OCI-LY7 (cell line): Measurements from ENCODE around the gene KCNAB3. TPM values are rescaled to one million over a fixed set of nuclear protein-coding genes. Genes with fewer than 3 reads are reported as not detected.

Experiments
- BruUV-seq: library from RNA; stranded (reverse); fragments of 400-500 nt; replicated peaks from 2 replicates; lab custom pipeline; 2021; lab: Mats Ljungman, UMichigan
- CTCF ChIA-PET: fragments of 300-600 bp; sonication (Branson Sonifier 250); formaldehyde crosslinking; loops from one replicate; lab custom pipeline; 2022; ENCODE audit warnings: antibody characterized with exemption; ENCODE audit not compliant: unreplicated experiment; lab: Charles Lee
- POLR2A ChIA-PET: fragments of 300-600 bp; sonication (Branson Sonifier 250); formaldehyde crosslinking; loops from one replicate; lab custom pipeline; 2022; ENCODE audit warnings: antibody characterized with exemption; lab: Charles Lee
- DNase-seq: peaks from one replicate; pipeline ENCODE4 v3.0.0-alpha.2; 2015; ENCODE audit warnings: low spot score
- H2AFZ ChIP-seq: fragments of 200-600 bp; sonication (generic), shearing (Covaris generic); 2 replicates; pipeline ENCODE4 v1.6.1; 2014; ENCODE audit warnings: mild to moderate bottlenecking, antibody characterized with exemption, low read length, moderate library complexity
- H3K27ac ChIP-seq: fragments of 200-600 bp; sonication (generic); 2 replicates; pipeline ENCODE4 v1.5.1; 2014; ENCODE audit warnings: mixed run types, low read depth, mild to moderate bottlenecking, moderate library complexity, low read length, inconsistent platforms; ENCODE audit not compliant: poor library complexity, severe bottlenecking
- H3K36me3 ChIP-seq: fragments of 200-600 bp; sonication (generic); 2 replicates; pipeline ENCODE4 v1.6.1; 2014; ENCODE audit warnings: mild to moderate bottlenecking, antibody characterized with exemption, low read length, moderate library complexity, mixed read lengths; ENCODE audit not compliant: insufficient read depth
- H3K4me1 ChIP-seq: fragments of 200-600 bp; sonication (generic); 2 replicates; pipeline ENCODE4 v1.5.1; 2014; ENCODE audit warnings: mild to moderate bottlenecking, low read length; ENCODE audit not compliant: insufficient read depth, poor library complexity, severe bottlenecking
- H3K4me2 ChIP-seq: fragments of 200-600 bp; sonication (generic); 2 replicates; pipeline ENCODE4 v1.6.1; 2014; ENCODE audit warnings: mild to moderate bottlenecking, low read length
- H3K4me3 ChIP-seq: fragments of 200-600 bp; sonication (generic); 2 replicates; pipeline ENCODE4 v1.5.1; 2014; ENCODE audit warnings: mild to moderate bottlenecking, low read depth, low read length; ENCODE audit not compliant: poor library complexity, severe bottlenecking
- H3K79me2 ChIP-seq: fragments of 200-600 bp; sonication (generic); 2 replicates; pipeline ENCODE4 v1.6.1; 2016; ENCODE audit warnings: low read depth, mild to moderate bottlenecking, low read length, moderate library complexity, mixed read lengths; ENCODE audit not compliant: insufficient read depth
- H3K9me2 ChIP-seq: fragments of 200-600 bp; sonication (generic); 2 replicates; pipeline ENCODE4 v1.6.1; 2016; ENCODE audit warnings: mild to moderate bottlenecking, low read length, mixed read lengths; ENCODE audit not compliant: insufficient read depth
- H3K9me3 ChIP-seq: fragments of 200-600 bp; sonication (generic); 2 replicates; pipeline ENCODE4 v1.6.1; 2014; ENCODE audit warnings: mild to moderate bottlenecking, mixed run types, low read length, mixed read lengths
- H4K20me1 ChIP-seq: fragments of 200-600 bp; sonication (generic); 2 replicates; pipeline ENCODE4 v1.6.1; 2014; ENCODE audit warnings: mild to moderate bottlenecking, antibody characterized with exemption, low read length, moderate library complexity, mixed read lengths; ENCODE audit not compliant: insufficient read depth
- CTCF ChIP-seq: fragments of 200-600 bp; sonication (generic); conservative IDR thresholded peaks from 2 replicates; pipeline ENCODE4 v1.5.1; 2014; ENCODE audit warnings: mild to moderate bottlenecking, antibody characterized with exemption, low read length, moderate library complexity, mixed read lengths
- EZH2phosphoT487 ChIP-seq: fragments of 200-600 bp; sonication (generic); IDR thresholded peaks from 2 replicates; pipeline ENCODE4 v1.6.1; 2018; ENCODE audit warnings: low read depth, borderline replicate concordance, mild to moderate bottlenecking, mixed run types, antibody characterized with exemption, low read length, moderate library complexity, mixed read lengths
- intact Hi-C: fragments of 100-400 bp; cut with micrococcal nuclease; formaldehyde crosslinking; loops from one replicate; pipeline ENCODE4 v1.10.0; 2022; ENCODE audit not compliant: unreplicated experiment
- total RNA-seq, 2 experiments: library from RNA; depleted of rRNA in 1 of 2; stranded (reverse); fragments of >200 nt in 1 of 2; shearing (Covaris generic) in 1 of 2; gene quantifications; 2 replicates each; pipeline ENCODE4 v1.2.3, GENCODE V29; 2014 to 2022

The KCNAB3 gene
- total RNA-seq, 2 experiments from 2014 or later, result 4.3 to 14.3 TPM

DNA sequence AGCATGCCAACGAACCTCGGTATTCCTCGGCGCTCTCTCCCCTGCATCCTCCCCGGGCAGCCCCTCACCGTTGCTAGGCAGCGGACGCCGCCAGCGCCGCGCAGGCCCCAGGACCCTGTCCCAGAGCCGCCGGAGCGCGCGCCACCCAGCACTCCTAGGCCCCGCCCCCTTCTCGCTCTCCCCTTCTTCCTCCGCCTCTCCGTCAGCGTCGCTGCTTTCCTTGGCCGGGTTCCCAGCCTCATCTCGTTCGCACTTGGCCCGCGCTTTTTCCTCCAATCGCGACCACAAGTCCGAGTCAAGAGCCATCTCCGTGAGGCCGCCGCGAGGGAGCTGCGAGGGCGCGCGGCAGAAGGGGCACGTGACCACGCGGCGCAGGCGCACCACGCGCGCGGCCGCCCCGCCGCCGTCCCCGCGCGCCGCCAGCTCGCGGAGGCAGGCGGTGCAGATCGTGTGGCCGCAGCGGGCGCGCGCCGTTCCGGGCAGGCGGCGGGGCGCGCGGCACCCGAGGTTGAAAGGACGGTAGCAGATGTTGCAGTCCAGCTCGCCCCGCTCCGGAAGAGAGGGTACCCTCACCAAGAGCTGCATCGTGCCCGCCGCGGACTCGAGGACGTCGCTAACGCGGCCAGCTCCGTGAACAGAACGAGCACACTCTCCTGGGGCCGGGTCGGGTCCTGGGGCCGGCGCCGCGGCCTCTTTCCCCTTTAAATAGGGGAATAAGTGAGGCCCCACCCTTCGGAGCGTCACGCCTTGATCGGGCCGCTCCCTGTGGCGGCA lies 13.9 kb downstream of the KCNAB3 start, which contains the start of gene RNF227:
RNF227 (minus strand) TSS at position 679 of the 774 bp plus-strand sequence; CDS start at position 585, 94 bp downstream.
- Histone ChIP-seq H3K4me1 (peaks cover 39% of the 10 kb centered on the region), H3K79me2 (no peaks in the 10 kb centered on the region), H3K9me3 (no peaks in the 10 kb centered on the region), H3K9me2 (no peaks in the 10 kb centered on the region), H3K4me2 (peak within 1 kb of the TSS; percentile 100), H3K36me3 (peaks cover 29% of the 10 kb centered on the region), H4K20me1 (no peaks in the 10 kb centered on the region), H2AFZ (peak within 1 kb of the TSS; percentile 81), H3K27ac (peak within 1 kb of the TSS; percentile 70), H3K4me3 (peak within 1 kb of the TSS; percentile 76)
- intact Hi-C loops, result loop anchor here (2.0 kb wide), 1 partner anchor 17 kb away; the partner anchor contains the start of gene CNTROB
- ChIA-PET CTCF (interaction anchor here (1.2 to 1.8 kb wide), 2 partner anchors 23 to 73 kb away, joined by 3 to 4 read pairs; no protein-coding TSS in a partner anchor), POLR2A (interaction anchor here (1.2 to 2.1 kb wide), 2 partner anchors 16 to 17 kb away, joined by 5 read pairs; partner anchors contain the start of genes CNTROB and TRAPPC1)
- TF ChIP-seq EZH2phosphoT487 (no peak), CTCF (no peak)
- peak; percentile 83 for DNase-seq
- BruUV-seq, result no TSS peak

DNA sequence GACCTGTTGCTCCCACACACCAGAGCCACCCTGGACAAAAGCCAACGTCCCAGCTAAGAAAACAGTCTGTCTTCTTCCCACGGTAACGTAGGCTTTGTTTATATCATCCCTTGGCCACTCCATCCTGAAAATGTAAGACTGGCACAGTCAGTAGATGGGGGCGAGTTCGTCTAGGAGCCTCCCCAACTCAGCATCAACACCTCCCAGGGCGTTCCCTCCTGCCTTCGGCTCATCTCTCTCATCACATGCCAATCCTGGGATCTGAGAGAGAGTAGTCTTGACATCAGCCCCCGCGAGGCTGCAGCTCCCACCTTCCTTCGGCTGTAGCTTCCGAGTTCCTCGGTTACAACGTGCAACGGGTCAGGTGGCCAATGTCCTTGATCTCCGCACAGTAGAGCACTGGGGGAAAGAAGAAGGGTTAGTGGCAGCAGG lies 14.5 kb downstream of the KCNAB3 start:
- no peaks in the 10 kb centered on the region for H3K79me2 ChIP-seq
- no peaks in the 10 kb centered on the region for H4K20me1 ChIP-seq
- H3K9me2 ChIP-seq, result no peaks in the 10 kb centered on the region
- CTCF ChIA-PET, result interaction anchor here (1.2 kb wide), 1 partner anchor 23 kb away, joined by 3 read pairs; no protein-coding TSS in a partner anchor
- no peak for TF ChIP-seq EZH2phosphoT487
- H3K36me3 ChIP-seq, result peaks cover 35% of the 10 kb centered on the region
- peak overlapping the region; percentile 76 for H3K4me3 ChIP-seq
- no peak for DNase-seq
- H3K4me2 ChIP-seq, result peak overlapping the region; percentile 100
- BruUV-seq, result no TSS peak
- intact Hi-C loops, result loop anchor here (2.0 kb wide), 1 partner anchor 18 kb away; the partner anchor contains the start of gene CNTROB
- no peaks in the 10 kb centered on the region for H3K9me3 ChIP-seq
- POLR2A ChIA-PET, result interaction anchor here (2.1 kb wide), 1 partner anchor 18 kb away, joined by 5 read pairs; no protein-coding TSS in a partner anchor
- peaks cover 39% of the 10 kb centered on the region for H3K4me1 ChIP-seq
- H2AFZ ChIP-seq, result peak overlapping the region; percentile 54
- peak overlapping the region; percentile 70 for H3K27ac ChIP-seq

DNA sequence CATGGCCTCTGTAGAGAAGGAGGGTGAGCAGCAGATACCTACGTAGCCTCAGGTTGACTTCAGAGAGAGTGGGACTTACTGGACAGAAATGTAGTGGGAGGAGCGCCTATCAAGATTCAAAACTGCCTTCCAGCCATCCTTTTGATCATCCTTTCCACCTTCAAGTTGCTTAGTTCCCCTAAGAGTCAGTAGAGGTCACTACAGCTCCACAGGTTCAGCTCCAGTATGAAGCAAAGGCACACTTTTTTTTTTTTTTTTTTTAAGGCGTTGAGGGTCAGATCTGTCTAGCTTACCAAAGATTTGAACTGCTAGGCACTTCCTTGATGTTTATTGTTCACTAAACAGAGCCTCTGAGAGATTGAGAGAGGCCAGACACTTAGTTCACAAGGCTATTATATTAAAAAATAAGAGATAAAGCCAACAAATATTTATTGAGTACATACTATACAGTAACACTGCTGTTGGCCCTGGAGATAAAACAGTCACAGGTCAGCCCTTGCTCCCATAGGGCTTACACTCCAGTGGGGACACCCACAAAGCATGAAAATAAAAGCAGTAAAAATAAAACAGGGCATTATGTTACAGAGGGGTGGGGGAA lies 16.6 kb downstream of the KCNAB3 start:
- CTCF ChIA-PET, result interaction anchor here (0.6 to 1.4 kb wide), 3 partner anchors 77 to 160 kb away, joined by 3 to 6 read pairs (median 4); no protein-coding TSS in a partner anchor
- no peaks in the 10 kb centered on the region for H3K79me2 ChIP-seq
- intact Hi-C loops, result loop anchor here (1.0 to 5.0 kb wide), 5 partner anchors 26 to 144 kb away; no protein-coding TSS in a partner anchor
- POLR2A ChIA-PET, result interaction anchor here (0.7 to 1.9 kb wide), 6 partner anchors 20 to 459 kb away, joined by 3 to 7 read pairs (median 3); partner anchors contain the start of genes CNTROB and TRAPPC1
- no TSS peak for BruUV-seq
- H4K20me1 ChIP-seq, result no peaks in the 10 kb centered on the region
- peak overlapping the region; percentile 19; the same call in 1 of the 2 replicates for H3K4me2 ChIP-seq
- H3K36me3 ChIP-seq, result peaks cover 56% of the 10 kb centered on the region
- H3K4me3 ChIP-seq, result no peak overlapping the region
- no peaks in the 10 kb centered on the region for H3K9me2 ChIP-seq
- peaks cover 39% of the 10 kb centered on the region for H3K4me1 ChIP-seq
- TF ChIP-seq EZH2phosphoT487, result no peak
- TF ChIP-seq CTCF, result peak; percentile 93
- H2AFZ ChIP-seq, result no peak overlapping the region
- H3K9me3 ChIP-seq, result no peaks in the 10 kb centered on the region
- peak; percentile 89 for DNase-seq
- peak overlapping the region; percentile 31 for H3K27ac ChIP-seq
